ENCODE measurements around the gene GAGE13.
"Not testable (repeated sequence)": the region's sequence is repeated elsewhere in the genome, so short reads cannot be mapped to it uniquely, and the experiment has no call there.

Gene GAGE13

GRCh38 chrX:49309401-49309981 is 21.9 kb upstream of the GAGE13 start:
- Mint-ChIP-seq H3K27me3 (ENCODE audit: low read depth) (no peaks in the 10 kb centered on the region), H3K36me3 (ENCODE audit: low read depth) (no peaks in the 10 kb centered on the region), H3K4me3 (peak overlapping the region; percentile 78), H3K27ac (peak overlapping the region; percentile 83), H3K9me3 (no peaks in the 10 kb centered on the region), H3K4me1 (ENCODE audit: low read depth) (peaks cover 16% of the 10 kb centered on the region)
- no peak for DNase-seq (ENCODE audit: low spot score)

GRCh38 chrX:49310371-49310770 is 21.0 kb upstream of the GAGE13 start:
- H3K27ac Mint-ChIP-seq: no peak overlapping the region
- no peaks in the 10 kb centered on the region for H3K27me3 Mint-ChIP-seq (ENCODE audit: low read depth)
- H3K36me3 Mint-ChIP-seq (ENCODE audit: low read depth): no peaks in the 10 kb centered on the region
- peaks cover 16% of the 10 kb centered on the region for H3K4me1 Mint-ChIP-seq (ENCODE audit: low read depth)
- no peaks in the 10 kb centered on the region for H3K9me3 Mint-ChIP-seq
- no peak for DNase-seq (ENCODE audit: low spot score)
- no peak overlapping the region for H3K4me3 Mint-ChIP-seq

GRCh38 chrX:49312176-49312575 is 19.2 kb upstream of the GAGE13 start:
- no peak for DNase-seq (ENCODE audit: low spot score)
- Mint-ChIP-seq H3K4me3 (no peak overlapping the region), H3K27me3 (ENCODE audit: low read depth) (no peaks in the 10 kb centered on the region), H3K27ac (no peak overlapping the region), H3K9me3 (no peaks in the 10 kb centered on the region), H3K4me1 (ENCODE audit: low read depth) (peaks cover 16% of the 10 kb centered on the region), H3K36me3 (ENCODE audit: low read depth) (no peaks in the 10 kb centered on the region)

GRCh38 chrX:49316085-49316484 is 15.3 kb upstream of the GAGE13 start:
- Mint-ChIP-seq H3K36me3 (ENCODE audit: low read depth) (no peaks in the 10 kb centered on the region), H3K27ac (no peak overlapping the region), H3K4me1 (ENCODE audit: low read depth) (no peaks in the 10 kb centered on the region), H3K9me3 (no peaks in the 10 kb centered on the region), H3K4me3 (no peak overlapping the region), H3K27me3 (ENCODE audit: low read depth) (no peaks in the 10 kb centered on the region)
- no peak for DNase-seq (ENCODE audit: low spot score)

GRCh38 chrX:49321737-49322136 is 9.6 kb upstream of the GAGE13 start, which contains the start of gene GAGE12J:
Gene GAGE12J, plus strand, starts transcription at chrX:49322037. Its CDS starts 1,157 bp downstream, at chrX:49323194.
- H3K27ac Mint-ChIP-seq; H3K4me1 Mint-ChIP-seq (ENCODE audit: low read depth); H3K4me3 Mint-ChIP-seq; H3K36me3 Mint-ChIP-seq (ENCODE audit: low read depth); H3K27me3 Mint-ChIP-seq (ENCODE audit: low read depth); DNase-seq (ENCODE audit: low spot score); H3K9me3 Mint-ChIP-seq: not testable (repeated sequence)

GRCh38 chrX:49322266-49322665 is 9.1 kb upstream of the GAGE13 start:
- H3K27ac Mint-ChIP-seq; H3K4me3 Mint-ChIP-seq; H3K27me3 Mint-ChIP-seq (ENCODE audit: low read depth); H3K9me3 Mint-ChIP-seq; H3K36me3 Mint-ChIP-seq (ENCODE audit: low read depth); DNase-seq (ENCODE audit: low spot score); H3K4me1 Mint-ChIP-seq (ENCODE audit: low read depth): not testable (repeated sequence)

GRCh38 chrX:49323735-49324134 is 7.6 kb upstream of the GAGE13 start:
- H3K9me3 Mint-ChIP-seq; H3K4me3 Mint-ChIP-seq; H3K27ac Mint-ChIP-seq; H3K36me3 Mint-ChIP-seq (ENCODE audit: low read depth); DNase-seq (ENCODE audit: low spot score); H3K4me1 Mint-ChIP-seq (ENCODE audit: low read depth); H3K27me3 Mint-ChIP-seq (ENCODE audit: low read depth): not testable (repeated sequence)

GRCh38 chrX:49330421-49330820 is 961 bp upstream of the GAGE13 start:
- not testable (repeated sequence) for H3K36me3 Mint-ChIP-seq (ENCODE audit: low read depth); H3K27ac Mint-ChIP-seq; H3K9me3 Mint-ChIP-seq; H3K4me1 Mint-ChIP-seq (ENCODE audit: low read depth); DNase-seq (ENCODE audit: low spot score); H3K4me3 Mint-ChIP-seq; H3K27me3 Mint-ChIP-seq (ENCODE audit: low read depth)

GRCh38 chrX:49331841-49332240 is 459 bp downstream of the GAGE13 start:
- H3K9me3 Mint-ChIP-seq; H3K27me3 Mint-ChIP-seq (ENCODE audit: low read depth); H3K27ac Mint-ChIP-seq; H3K4me1 Mint-ChIP-seq (ENCODE audit: low read depth); H3K36me3 Mint-ChIP-seq (ENCODE audit: low read depth); H3K4me3 Mint-ChIP-seq: not testable (repeated sequence)
- peak; percentile 19 for DNase-seq (ENCODE audit: low spot score)

- H3K4me1 Mint-ChIP-seq (ENCODE audit: low read depth); DNase-seq (ENCODE audit: low spot score); H3K27ac Mint-ChIP-seq; H3K27me3 Mint-ChIP-seq (ENCODE audit: low read depth); H3K36me3 Mint-ChIP-seq (ENCODE audit: low read depth); H3K4me3 Mint-ChIP-seq; H3K9me3 Mint-ChIP-seq: not testable (repeated sequence)
These were observed 10.1 kb downstream of the GAGE13 start for GRCh38 chrX:49341449-49341848.

- H3K27me3 Mint-ChIP-seq (ENCODE audit: low read depth); DNase-seq (ENCODE audit: low spot score); H3K4me3 Mint-ChIP-seq; H3K9me3 Mint-ChIP-seq; H3K4me1 Mint-ChIP-seq (ENCODE audit: low read depth); H3K27ac Mint-ChIP-seq; H3K36me3 Mint-ChIP-seq (ENCODE audit: low read depth): not testable (repeated sequence)
These were observed 13.3 kb downstream of the GAGE13 start for GRCh38 chrX:49344496-49345175.

GRCh38 chrX:49345402-49345801 is 14.0 kb downstream of the GAGE13 start:
- DNase-seq (ENCODE audit: low spot score); H3K36me3 Mint-ChIP-seq (ENCODE audit: low read depth); H3K4me3 Mint-ChIP-seq; H3K4me1 Mint-ChIP-seq (ENCODE audit: low read depth); H3K27me3 Mint-ChIP-seq (ENCODE audit: low read depth); H3K27ac Mint-ChIP-seq; H3K9me3 Mint-ChIP-seq: not testable (repeated sequence)

- H3K9me3 Mint-ChIP-seq; H3K27me3 Mint-ChIP-seq (ENCODE audit: low read depth); DNase-seq (ENCODE audit: low spot score); H3K36me3 Mint-ChIP-seq (ENCODE audit: low read depth); H3K27ac Mint-ChIP-seq; H3K4me1 Mint-ChIP-seq (ENCODE audit: low read depth); H3K4me3 Mint-ChIP-seq: not testable (repeated sequence)
These were observed 14.8 kb downstream of the GAGE13 start for GRCh38 chrX:49346150-49346549.
